Neural crest cell (in vitro differentiated cells): ENCODE data around the gene TLL1. TPM values are rescaled to one million over a fixed set of nuclear protein-coding genes. Genes with fewer than 3 reads are reported as not detected.

Source experiments
- DNase-seq: peaks from one replicate; pipeline ENCODE4 v3.0.0; 2021; ENCODE audit warnings: low read depth, mixed read lengths, low spot score
- H3K27ac Mint-ChIP-seq: one replicate; pipeline ENCODE4 v1.8.0; 2021; ENCODE audit warnings: mild to moderate bottlenecking, mixed read lengths; ENCODE audit not compliant: unreplicated experiment
- H3K27me3 Mint-ChIP-seq: 2 replicates; pipeline ENCODE4 v1.8.0; 2021; ENCODE audit warnings: low read depth, mild to moderate bottlenecking, mixed read lengths
- H3K36me3 Mint-ChIP-seq: 2 replicates; pipeline ENCODE4 v1.8.0; 2021; ENCODE audit warnings: low read depth, mild to moderate bottlenecking, mixed read lengths
- H3K4me1 Mint-ChIP-seq: 2 replicates; pipeline ENCODE4 v1.8.0; 2021; ENCODE audit warnings: mixed read lengths
- H3K4me3 Mint-ChIP-seq: one replicate; pipeline ENCODE4 v1.8.0; 2021; ENCODE audit warnings: mild to moderate bottlenecking, mixed read lengths
- H3K9me3 Mint-ChIP-seq: 2 replicates; pipeline ENCODE4 v1.8.0; 2021; ENCODE audit warnings: mixed read lengths
- total RNA-seq: library from RNA; stranded (reverse); gene quantifications from 2 replicates; pipeline ENCODE4 v1.2.1, GENCODE V29; 2021
- TF ChIP-seq, protein P1 (sequence below): fragments of 200-600 bp; sonication (generic); conservative IDR thresholded peaks from 2 replicates; pipeline ENCODE4 v1.5.0; 2021; ENCODE audit warnings: antibody characterized with exemption, mild to moderate bottlenecking

TLL1 gene
- total RNA-seq, 1 donor from 2014 or later, result 2.2 TPM

DNA sequence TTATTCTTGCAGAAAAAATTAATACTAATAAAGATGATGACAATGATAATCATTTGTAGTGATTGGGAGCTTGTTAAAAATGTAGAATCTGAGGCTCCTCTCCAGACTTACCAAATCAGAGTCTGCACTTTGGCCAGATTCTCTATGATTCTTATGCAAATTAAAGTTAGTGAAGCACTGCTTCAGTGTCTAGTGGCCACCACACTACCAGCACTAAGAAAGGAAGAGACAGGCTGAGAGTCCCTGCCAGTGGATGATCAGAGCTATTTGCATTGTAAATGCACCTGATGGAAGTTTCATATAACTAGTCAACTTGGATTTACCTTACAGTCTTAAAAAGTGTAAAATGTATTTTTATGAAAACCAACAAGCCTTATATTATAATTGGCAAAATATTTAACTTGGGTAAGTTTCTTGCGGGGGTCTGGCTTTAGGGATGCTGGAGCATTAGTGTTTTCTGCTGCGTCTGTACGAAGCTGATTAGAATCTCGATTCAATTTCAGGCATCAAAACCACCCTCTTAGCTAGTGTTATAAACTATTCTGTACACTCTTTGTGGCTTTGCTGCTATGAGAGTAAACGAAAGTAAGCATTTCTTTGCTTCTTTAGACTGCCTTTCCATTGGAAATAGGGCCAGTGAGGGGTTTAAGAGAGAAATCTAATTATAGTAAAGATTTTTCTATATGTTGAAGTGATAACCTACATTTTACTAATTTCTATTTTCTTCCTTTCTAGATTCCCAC lies 114.1 kb downstream of the TLL1 start:
- Mint-ChIP-seq H3K27ac (no peak overlapping the region), H3K27me3 (no peaks in the 10 kb centered on the region), H3K4me1 (peaks cover 7% of the 10 kb centered on the region), H3K36me3 (no peaks in the 10 kb centered on the region), H3K9me3 (no peaks in the 10 kb centered on the region), H3K4me3 (no peak overlapping the region)
- TF ChIP-seq, protein P1, sequence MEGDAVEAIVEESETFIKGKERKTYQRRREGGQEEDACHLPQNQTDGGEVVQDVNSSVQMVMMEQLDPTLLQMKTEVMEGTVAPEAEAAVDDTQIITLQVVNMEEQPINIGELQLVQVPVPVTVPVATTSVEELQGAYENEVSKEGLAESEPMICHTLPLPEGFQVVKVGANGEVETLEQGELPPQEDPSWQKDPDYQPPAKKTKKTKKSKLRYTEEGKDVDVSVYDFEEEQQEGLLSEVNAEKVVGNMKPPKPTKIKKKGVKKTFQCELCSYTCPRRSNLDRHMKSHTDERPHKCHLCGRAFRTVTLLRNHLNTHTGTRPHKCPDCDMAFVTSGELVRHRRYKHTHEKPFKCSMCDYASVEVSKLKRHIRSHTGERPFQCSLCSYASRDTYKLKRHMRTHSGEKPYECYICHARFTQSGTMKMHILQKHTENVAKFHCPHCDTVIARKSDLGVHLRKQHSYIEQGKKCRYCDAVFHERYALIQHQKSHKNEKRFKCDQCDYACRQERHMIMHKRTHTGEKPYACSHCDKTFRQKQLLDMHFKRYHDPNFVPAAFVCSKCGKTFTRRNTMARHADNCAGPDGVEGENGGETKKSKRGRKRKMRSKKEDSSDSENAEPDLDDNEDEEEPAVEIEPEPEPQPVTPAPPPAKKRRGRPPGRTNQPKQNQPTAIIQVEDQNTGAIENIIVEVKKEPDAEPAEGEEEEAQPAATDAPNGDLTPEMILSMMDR, result no peak
- no peak for DNase-seq

DNA sequence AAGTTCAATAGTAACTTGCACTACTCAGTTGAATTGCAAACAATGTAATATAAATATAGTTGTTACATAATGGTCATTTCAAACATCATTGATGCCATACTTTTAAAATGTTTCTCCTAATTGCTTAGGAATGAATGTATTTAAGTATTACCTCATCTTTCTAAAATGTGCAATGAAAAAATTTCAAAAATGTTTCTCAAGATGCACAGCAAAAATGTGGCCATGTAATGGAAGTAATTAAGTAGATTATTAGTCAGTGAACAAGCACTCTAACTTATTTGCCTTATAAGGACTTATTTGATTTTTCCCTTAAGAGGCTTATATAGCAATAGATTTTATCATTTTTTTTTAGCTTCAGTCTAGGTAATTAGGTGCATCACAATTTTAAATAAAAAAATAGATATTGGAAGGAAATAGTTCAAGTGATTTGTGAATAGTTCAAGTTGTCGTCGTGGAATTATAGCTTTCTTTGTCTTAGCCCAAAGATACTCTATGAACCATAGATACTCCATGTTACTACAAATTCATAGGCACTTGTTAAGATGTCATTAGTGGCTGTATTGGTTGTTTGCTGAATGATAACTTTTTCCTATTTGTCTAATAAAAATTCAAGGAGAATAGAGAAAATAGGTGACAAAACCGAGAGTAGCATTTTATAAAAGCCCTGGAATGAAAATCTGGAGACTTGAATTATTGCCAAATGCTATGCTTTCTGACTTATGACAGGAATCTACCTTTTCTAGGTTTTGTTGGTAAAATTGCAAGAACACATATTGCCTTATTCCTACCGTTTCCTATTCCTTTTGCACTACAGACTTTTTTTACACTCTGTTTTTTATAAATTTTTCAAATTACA lies 118.5 kb downstream of the TLL1 start:
- Mint-ChIP-seq H3K27ac (no peak overlapping the region), H3K9me3 (no peaks in the 10 kb centered on the region), H3K4me1 (peaks cover 7% of the 10 kb centered on the region), H3K36me3 (no peaks in the 10 kb centered on the region), H3K27me3 (no peaks in the 10 kb centered on the region), H3K4me3 (no peak overlapping the region)
- TF ChIP-seq, protein P1, result no peak
- DNase-seq, result no peak

DNA sequence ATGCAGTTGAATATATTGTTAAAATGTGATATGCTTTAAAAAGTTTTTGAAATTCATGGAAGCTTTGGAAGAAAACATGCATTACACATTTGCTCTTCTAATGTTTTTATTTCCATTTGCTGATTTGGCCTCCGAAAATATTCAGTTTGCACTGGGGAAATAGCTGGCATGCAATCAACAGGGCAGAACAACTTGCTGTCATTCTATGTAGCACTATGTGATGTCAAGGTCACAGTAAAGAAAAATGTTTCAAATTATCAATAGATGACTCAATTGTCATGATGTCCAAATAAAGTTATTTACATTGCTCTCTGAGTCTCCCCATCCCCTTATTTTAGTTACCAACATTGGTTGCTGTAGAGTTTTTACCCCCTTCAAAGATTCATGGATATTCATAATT lies 119.2 kb downstream of the TLL1 start:
- Mint-ChIP-seq H3K4me1 (peaks cover 1% of the 10 kb centered on the region), H3K27me3 (no peaks in the 10 kb centered on the region), H3K9me3 (no peaks in the 10 kb centered on the region), H3K27ac (no peak overlapping the region), H3K36me3 (no peaks in the 10 kb centered on the region), H3K4me3 (no peak overlapping the region)
- no peak for DNase-seq
- TF ChIP-seq, protein P1, result no peak

DNA sequence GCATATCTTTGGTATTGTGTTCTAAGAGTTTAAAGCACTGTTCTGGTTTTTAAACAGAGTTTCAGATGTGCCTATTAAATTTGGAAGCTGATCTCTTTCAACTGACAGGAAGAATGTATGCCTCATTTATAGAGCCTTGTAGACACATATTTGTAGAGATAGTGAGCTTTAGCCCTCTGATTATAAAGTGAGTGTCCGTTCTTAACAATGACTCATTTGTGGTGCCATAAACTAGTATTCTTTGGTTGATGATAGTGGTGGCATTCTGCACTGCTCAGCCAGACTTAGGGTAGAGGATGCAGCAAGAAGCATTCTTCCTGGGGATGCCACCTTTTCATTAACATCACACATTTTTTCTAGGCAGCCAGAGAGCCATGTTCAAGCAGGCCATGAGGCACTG lies 121.7 kb downstream of the TLL1 start:
- H3K4me1 Mint-ChIP-seq, result no peaks in the 10 kb centered on the region
- no peak overlapping the region for H3K27ac Mint-ChIP-seq
- H3K4me3 Mint-ChIP-seq, result no peak overlapping the region
- no peaks in the 10 kb centered on the region for H3K27me3 Mint-ChIP-seq
- no peaks in the 10 kb centered on the region for H3K9me3 Mint-ChIP-seq
- TF ChIP-seq, protein P1, result no peak
- no peak for DNase-seq
- H3K36me3 Mint-ChIP-seq, result no peaks in the 10 kb centered on the region

DNA sequence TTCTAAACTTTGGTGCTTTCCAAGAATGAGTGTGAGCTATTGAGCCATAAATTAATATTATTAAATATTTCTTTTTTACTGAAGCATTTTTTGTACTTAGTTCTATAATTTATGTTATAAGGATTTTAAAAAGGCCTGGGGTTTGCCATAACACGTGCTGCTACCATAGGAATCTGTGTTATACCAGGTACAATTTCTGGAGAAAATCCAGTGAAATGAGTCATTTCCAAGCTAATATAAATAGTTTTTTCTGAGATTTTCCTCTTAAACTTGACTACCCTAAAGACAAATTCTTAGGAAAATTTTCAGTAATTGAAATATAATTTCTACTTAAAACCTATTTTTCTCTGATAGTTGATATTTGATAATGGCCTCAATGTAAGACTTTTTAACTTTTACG lies 130.8 kb downstream of the TLL1 start:
- no peak overlapping the region for H3K27ac Mint-ChIP-seq
- no peaks in the 10 kb centered on the region for H3K9me3 Mint-ChIP-seq
- H3K4me3 Mint-ChIP-seq, result no peak overlapping the region
- H3K36me3 Mint-ChIP-seq, result no peaks in the 10 kb centered on the region
- no peak for DNase-seq
- TF ChIP-seq, protein P1, result no peak
- peaks cover 10% of the 10 kb centered on the region for H3K27me3 Mint-ChIP-seq
- H3K4me1 Mint-ChIP-seq, result no peaks in the 10 kb centered on the region
